ENCODE data around the gene TNFAIP3. TPM values are rescaled to one million over a fixed set of nuclear protein-coding genes. Genes with fewer than 3 reads are reported as not detected.

Gene TNFAIP3
- 10 to 100 TPM; 44.6 to 56.4 TPM for total RNA-seq

DNA sequence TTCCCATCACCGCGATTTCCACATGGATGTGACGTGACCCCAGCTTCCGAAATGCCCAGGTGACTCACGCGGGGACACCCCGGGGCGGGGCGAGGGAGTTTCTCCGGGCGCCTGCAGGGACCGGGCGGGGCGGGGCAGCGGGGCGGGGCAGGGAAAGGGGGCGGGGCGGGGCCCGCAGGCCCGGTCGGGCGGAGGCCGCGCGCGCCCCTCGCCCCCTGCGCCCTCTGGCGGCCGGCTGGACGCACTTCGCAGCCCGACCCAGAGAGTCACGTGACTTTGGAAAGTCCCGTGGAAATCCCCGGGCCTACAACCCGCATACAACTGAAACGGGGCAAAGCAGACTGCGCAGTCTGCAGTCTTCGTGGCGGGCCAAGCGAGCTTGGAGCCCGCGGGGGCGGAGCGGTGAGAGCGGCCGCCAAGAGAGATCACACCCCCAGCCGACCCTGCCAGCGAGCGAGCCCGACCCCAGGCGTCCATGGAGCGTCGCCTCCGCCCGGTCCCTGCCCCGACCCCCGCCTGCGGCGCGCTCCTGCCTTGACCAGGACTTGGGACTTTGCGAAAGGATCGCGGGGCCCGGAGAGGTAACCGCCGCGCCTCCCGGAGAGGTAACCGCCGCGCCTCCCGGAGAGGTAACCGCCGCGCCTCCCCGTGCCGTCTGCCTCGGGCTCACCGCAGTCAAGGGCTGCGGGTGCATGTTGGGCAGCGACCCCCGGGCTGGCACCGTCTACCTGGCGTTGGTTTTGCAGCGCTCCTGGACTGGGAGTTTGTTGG is at the start of gene TNFAIP3:
TSS of gene TNFAIP3 (plus strand) at position 346 of the 771 bp plus-strand sequence. CDS start 3,969 bp downstream, outside the sequence.

Other genes starting within 250 kb of the TNFAIP3 start
- 1 to 10 TPM; 3.5 to 4.4 TPM for gene PERP, start 240.2 kb downstream of the TNFAIP3 start, total RNA-seq